ENCODE measurements around the gene KRT4.

GRCh38 chr12:52767020-52767379 is 46.9 kb downstream of the KRT4 start:
- TF ChIP-seq EZH2phosphoT487 (IDR thresholded peaks at IDR 0.05; ENCODE audit: insufficient read depth, low read depth) (no peak), EZH2 (IDR thresholded peaks at IDR 0.05; ENCODE audit: insufficient read depth, poor library complexity, severe bottlenecking) (no peak)

All from GM23248 (cell line).